HG02973 (cell line): ENCODE results near the gene TPM4.

Experiments used
- ATAC-seq: cut with Tn5 transposase; IDR thresholded peaks from one replicate; pipeline ENCODE4 v1.9.1; 2021; ENCODE audit warnings: moderate library complexity; ENCODE audit not compliant: unreplicated experiment

Gene TPM4

DNA sequence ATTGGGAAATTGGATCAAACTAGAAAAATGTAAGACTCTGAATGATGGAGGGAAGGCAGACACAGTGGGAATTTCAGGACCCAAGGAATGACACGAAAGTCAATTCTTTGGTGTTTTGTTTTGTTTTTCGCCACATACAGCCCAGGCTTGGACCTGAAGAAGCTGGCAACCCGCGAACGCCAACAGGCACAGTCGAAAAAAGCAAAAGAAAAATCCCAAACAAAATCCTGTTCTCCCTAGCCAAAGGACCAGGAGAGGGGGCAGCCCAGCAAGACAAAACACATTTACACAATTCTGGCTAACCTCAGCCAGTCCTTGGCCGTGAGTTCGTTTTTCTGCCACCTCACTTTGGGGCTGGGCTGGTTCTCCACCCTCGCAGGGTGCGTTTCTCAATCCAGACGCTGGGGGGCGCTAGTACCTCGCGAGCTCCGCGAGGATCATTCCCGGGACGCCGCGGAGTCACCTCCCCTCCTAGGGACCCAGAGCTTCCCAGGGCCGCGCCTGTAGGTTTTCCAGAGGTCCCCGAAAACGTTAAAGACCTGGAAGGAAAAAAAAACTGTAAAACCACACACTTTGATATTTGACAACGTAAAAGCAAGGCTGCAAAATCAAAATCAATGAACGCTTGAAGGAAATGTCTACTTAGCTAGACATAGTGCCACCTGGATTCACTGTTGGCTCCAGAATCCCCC, 34.9 kb upstream of the TPM4 start:
- ATAC-seq: no peak

DNA sequence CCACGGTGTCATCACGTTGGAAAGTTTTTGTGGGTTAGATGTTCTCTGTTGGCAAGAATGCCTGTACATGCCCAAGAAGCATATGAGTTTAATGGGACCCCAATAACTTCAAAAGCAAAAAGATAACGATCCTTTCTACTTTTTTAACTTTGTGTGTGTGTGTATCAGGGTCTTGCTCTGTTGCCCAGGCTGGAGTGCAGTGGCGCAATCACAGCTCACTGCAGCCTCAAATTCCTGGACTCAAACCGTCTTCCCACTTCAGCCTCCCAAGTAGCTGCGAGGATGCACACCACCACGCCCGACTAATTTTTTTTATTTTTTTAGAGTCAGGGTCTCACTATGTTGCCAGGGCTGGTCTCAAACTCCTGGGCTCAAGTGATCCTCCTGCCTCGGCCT, 34.3 kb upstream of the TPM4 start:
- ATAC-seq: no peak

DNA sequence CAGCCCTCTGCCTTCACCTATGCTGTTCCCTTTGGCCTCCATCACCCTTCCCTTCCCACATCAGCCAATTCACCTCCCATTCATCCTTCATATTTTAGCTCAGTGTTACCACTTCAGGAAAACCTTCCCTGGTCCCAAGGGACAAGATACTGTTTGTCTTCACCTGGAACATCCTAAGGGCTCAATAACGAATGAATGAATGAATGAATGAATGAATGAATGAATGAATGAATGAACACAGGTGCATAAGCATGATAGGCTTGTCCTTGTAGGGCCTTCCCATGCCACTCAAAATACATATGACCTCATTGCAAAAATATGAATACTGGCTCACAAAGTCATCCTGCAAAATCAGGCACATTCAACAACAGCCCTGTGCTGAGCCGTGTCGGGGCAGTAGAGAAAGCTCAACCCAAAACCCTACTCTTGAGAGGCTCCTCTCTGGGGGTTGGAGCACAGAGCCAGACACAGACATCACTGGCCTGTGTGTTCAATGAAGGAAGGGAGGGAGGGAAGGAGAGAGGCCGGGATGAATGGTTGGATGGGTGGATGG, 33.7 kb upstream of the TPM4 start:
- no peak for ATAC-seq

DNA sequence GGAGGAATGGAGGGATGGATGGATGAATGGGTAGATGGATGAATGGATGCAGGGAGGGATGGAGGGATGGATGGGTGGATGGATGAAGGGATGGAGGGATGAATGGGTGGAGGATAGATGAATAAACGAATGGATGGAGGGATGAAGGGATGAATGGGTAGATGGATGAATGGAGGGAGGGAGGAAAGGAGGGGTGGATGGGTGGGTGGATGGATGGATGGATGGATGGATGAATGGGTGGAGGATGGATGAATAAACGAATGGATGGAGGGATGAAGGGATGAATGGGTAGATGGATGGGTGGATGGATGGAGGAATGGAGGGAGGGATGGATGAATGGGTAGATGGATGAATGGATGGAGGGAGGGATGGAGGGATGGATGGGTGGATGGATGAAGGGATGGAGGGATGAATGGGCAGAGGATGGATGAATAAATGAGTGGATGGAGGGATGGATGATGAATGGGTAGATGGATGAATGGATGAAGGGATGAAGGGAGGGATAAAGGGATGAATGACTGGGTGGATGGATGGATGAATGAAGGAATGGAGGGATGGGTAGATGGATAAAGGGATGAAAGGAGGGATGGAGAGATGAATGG, 33.0 kb upstream of the TPM4 start:
- ATAC-seq: no peak

DNA sequence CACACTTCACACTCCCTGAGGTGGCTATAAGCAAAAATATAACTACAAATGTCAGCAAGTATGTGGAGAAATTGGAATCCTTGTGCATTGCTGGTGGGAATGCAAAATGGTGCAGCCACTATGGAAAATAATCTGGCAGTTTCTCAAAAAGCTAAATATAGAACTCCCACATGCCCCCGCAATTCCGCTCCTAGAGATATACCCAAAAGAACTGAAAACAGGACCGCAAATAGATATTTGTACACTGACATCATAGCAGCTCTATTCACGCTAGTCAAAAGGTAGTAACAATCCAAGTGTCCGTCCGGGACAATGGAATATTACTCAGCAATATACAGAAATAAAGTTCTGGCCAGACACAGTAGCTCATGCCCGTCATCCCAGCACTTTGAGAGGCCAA, 31.5 kb upstream of the TPM4 start:
- ATAC-seq: no peak

DNA sequence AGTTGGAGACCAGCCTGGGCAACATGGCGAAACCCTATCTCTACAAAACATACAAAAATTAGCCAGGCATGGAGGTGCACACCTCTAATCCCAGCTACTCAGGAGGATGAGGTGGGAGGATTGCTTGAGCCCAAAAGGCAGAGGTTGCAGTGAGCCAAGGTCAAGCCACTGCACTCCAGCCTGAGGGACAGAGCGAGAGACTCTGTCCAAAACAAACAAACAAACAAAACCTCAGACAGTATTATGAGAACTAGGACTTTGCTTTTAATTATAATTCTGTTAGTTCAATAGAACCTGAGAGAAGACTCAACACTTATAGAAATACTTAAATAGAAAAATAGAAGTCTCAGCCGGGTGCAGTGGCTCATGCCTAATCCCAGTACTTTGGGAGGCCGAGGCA, 31.1 kb upstream of the TPM4 start:
- ATAC-seq: no peak

DNA sequence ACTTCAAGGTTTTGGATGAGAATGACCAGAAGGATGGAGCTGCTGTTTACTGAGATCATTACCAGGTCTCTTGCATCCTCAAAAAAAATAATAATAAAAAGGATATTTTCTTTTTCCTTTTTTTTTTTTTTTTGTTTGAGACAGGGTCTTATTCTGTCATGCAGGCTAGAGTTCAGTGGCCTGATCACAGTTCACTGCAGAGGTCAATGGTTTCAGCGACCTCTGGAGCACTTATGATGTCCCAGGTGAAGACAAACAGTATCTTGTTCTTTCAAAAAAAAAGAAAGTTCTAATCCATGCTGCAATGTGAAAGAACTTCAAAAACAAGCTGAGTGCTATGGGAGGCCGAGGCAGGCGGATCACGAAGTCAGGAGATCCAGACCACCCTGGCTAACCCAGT, 30.4 kb upstream of the TPM4 start:
- no peak for ATAC-seq

DNA sequence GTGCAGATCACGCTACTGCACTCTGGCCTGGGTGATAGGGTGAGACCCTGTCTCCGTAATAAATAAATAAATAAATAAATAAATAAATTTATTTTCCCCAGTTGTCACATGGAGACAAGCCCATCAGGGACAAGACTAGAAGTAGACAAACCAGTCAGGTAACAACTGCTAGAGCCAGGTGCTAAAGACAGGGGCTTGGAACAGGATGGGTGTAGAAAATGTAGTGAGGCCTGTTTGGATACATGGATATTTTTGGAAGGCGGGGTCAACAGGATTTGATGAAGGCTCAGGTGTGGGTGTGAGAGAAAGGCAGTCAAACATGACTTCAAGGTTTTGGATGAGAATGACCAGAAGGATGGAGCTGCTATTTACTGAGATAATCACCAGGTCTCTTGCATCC, 27.7 kb upstream of the TPM4 start:
- ATAC-seq: no peak

DNA sequence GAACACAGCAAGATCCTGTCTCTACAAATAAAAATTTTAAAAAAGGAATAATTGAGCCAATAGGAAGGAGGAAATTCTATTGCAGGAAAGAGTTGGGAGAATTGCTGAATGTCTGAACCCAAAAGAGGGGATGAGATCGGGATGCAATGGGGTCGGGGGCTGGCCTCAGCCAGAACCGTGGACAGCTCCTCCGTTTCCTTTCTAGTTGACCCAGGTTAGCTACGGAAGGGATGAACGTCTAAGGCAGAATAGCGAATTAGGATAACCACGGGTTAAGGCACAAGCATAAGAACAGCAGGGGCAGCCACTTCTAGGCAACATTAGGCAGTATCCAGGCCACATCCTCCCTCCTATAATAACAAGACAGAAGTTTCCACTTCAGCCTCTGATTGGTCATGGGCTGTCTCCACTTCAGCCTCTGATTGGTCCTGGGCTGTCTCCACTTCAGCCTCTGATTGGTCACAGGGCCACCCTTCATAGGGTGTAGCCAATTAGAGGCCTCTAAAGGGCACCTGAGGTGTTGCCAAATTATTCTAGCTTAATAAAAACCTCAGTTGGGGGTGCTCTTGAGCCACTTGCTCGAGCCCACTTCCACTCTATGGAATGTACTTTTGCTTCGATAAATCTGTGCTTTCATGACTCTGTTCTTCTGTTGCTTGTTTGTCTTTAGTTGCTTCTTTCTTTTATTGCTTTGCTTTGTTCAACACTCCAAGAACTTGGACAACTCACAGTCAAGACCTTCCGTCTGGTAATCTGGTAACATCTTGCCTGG, 24.9 kb upstream of the TPM4 start:
- ATAC-seq: no peak

DNA sequence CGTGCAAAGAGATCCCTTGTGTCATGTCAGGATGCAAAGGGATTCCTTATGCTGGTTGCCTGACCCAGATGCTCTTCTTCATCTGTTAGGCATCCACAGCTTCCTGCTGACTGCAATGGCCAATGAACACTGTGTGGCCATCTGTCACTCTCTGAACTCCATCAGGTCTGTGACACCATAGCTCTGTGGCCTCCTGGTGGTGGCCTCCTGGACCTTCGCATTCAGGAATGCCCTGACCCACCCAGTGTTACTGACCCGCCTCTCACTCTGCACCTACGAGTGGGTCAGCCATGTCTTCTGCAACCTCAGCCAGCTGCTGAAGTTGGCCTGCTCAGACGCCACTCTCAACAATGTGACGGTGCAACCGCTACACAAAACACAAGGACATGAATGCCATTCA, 23.9 kb upstream of the TPM4 start:
- no peak for ATAC-seq

DNA sequence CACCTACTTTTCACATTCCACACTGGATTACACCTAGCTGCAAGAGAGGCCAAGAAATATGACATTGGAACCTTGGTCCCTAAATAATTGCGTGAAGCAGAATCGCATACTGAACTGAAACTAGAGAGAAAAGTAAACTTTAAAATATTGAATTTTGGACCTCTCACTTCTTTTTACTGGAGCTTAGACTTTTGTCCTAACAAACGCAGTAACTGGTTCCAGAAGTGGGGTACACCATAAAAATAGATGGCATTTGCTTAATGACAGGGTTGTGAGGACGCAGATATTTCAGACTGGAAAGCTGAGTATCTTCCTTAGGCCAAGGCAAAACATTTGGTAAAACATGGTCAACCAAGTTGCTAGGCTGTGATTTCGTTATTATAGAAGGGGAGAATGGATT, 19.2 kb upstream of the TPM4 start:
- ATAC-seq: no peak

DNA sequence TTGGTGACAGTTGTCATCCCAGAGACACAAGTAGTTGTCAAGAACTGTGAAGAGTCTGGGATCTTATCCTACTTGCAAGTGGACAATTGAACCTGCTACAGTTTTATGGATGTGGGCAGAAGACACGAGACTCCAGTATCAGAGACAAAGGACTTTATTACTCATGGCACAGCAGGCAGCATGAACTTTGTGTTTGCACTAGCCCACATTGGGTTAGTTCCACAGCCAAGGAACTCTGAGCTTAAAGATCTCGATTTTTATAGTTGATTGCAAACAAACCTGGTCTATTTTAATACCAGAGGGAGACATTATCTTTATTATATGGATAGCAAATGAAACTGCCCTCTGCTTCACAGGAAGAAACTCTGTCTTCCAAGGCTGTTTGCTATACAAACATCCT, 16.0 kb upstream of the TPM4 start:
- ATAC-seq: no peak

DNA sequence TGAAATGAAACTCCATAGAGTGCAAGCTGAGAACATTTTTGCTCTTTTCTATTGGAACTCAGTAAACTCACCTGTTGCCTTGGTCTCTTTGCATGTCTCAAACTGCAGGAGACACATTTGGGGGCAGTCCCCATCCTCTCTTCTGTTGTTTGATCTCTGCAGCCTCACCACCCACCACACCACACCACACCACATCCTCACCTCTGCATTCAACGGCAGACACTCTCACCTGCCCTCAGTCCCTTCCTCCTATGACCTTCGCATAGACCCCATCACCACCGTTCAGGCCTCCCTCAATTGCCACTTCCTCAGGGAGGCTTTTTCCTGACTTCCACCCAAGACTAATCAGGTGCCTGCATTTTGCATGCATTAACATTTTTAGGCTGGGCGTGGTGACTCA, 14.4 kb upstream of the TPM4 start:
- ATAC-seq: no peak

DNA sequence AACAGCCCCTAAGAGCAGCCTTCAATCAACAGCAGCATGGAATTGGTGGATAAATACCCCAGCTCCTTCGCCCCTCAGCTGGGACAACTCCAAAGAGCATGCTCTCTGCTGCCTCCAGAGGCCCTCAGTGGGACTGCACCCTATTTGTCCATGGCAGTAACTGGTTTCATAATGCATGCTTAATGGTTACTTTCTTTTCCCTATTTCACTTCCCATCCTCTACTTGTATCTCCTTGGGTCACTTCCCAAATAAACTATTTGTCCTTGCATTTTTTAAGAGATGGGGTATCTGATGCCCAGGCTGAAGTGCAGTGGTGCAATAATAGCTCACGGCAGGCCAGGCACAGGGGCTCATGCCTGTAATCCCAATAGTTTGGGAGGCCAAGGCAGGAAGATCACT, 13.5 kb upstream of the TPM4 start:
- no peak for ATAC-seq

DNA sequence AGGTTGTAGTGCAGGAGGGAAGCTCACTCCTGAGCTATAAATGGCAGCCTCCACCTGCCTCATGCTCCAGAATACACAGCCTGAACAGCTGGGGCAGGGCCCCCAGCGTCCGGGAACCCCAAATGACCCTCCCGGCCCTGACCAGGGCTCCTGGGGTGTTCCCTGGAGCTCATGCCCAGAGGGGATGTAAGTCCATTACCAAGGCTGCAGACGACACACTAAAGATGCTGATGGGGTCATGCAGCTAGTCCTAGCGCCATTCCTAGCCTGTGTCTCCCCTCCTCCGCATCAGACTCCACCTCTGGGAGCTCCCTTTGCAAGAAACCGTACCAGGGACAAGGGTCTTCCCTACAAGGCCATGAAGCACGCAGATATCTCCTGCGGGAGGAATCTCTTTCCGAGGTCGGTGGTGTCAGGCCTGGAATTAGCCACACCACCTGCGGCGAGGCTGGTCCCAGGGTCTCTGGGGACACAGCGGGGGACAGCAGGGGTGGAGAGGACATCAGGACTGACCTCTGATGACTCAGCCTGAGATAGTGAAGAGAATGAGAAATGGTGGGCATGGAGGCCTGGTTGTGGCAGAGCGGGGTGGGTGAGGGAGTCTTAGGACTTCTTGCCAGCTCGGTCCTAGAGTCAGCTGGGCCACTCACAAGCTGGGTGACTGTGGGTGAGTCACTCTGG, 11.9 kb upstream of the TPM4 start:
- no peak for ATAC-seq

DNA sequence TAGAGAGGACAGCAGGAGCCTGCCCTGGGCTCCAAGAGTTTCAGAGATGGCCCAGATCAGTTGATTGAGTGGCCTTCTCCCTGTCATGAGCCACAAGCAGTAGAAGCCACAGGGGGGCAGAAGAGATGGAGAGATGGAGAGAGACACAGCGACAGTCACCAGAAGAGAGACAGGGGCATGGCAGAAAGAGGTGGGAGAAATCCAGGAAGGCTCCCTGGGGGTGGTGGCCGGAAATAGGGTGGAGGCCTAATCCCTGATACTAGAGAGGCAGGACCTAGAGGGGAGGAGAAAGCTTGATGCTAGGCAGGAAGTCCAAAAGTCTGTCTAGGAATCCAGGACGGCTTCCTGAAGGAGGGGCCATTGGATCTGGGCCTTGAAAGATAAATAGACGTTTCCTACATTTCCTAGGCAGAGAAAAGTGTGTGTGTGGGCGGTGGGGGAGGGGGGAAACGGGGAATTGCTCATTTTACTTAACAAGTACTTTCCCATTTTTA, 9.6 kb upstream of the TPM4 start:
- no peak for ATAC-seq

DNA sequence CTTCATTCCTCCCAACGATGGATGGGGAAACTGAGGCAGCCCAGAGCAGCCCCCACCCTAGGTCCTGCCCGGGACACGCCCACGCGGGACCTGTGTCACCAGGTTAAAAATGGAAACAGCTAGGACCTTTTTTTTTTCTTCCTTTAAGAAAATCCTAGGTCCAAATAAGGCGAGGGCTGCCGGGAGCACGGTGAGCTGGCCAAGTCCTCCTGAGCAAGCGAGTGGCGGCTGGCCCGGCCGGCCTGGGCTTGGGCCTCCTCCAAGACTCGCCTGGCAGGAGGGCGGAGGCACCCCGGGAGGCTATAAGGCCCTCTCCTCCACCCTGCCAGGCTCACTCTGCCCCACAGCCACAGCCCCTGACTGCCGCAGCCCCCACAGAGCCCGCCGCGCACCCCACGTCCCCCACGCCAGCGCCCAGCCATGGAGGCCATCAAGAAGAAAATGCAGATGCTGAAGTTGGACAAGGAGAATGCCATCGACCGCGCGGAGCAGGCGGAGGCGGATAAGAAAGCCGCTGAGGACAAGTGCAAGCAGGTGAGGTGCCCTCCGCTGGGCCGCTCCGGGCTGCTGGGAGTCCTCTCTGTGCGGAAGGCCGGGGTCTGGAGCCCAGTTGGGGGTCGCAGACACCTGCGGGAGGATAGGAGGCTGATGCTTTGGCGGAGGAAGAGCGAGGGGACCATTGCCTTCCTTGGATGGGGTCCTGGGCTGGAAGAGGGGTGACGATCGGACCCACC, 8.9 kb upstream of the TPM4 start:
- ATAC-seq: no peak

DNA sequence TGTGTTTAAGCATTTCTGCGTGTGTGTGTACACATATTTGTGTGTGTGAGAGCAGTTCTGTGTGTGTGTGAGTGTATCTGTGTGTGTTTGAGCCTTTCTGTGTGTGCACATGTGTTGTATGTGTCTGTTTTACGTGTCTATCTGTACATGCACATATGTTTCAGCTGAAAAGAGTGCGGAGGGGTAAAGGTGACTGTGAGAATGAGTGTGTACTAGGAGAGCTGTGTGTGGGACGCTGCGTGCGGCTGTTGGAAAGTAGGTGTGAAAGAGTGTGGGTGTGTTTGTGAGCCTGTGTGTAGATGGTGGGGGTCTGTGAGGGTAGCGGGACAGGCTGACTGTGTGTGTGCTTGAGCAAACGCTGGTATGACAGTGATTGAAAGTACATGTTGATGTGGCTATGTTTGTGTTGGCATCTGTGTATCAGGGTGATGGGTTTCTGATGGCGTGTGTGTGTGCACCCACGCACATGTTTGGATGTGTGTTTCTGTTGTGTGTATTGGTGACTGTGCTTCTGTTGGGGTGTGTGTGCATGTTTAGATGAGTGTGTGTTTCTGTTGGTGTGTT, 7.5 kb upstream of the TPM4 start:
- no peak for ATAC-seq

DNA sequence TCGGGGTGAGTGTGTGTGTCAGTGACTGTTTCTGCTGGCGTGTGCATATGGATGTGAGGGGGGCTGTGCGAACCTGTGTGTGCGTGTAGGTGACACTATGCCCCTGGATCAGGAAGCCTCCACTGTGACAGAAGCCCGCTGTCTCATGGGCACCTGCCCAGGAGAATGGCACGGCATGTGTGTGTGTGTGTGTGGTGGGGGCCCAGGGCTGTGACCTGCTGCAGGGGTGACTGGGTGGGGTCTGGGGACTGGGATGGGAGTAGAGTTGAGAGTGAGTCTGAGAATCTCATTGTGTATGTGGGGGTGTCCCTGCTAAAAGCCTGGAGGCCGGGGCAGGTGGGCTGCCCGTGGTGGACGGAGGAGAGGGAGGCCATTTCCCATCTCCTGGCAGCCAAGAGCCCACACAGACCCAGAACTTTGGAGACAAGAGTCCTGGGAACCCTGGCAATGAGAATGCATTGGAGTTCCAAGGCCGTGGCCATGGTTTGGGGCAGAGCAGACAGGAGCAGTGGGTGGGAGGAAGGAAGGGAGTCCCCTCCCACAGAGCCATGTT, 6.4 kb upstream of the TPM4 start:
- ATAC-seq: no peak

DNA sequence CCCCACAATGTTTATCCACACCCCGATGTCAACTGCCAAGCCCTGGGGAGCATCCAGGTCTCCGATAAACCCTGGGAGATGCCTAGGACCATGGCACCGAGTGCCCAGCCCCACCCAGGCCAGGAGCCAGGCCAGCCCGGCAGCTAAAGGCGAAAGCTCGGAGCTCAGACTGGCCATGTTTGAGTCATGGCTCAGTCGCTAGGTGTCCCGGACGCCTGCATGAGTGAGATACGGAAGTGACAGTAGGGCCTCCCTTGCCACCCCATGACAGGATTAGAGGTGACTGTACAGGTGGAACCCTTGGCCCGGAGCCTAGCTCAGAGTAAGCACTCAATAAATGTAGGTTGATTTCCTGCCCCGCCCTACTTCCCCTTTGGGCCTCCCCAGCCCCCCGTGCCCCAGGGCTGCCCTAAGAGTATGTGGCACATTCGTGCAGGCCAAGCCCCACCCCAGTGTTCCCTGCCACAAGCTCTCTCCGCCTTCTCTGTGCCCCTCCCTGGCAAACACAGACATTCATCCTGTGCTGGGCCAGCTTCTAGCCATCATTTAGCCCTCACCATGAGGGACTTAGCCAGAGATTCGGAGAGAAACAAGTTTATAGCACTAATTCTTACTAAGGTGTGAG, 5.8 kb upstream of the TPM4 start:
- no peak for ATAC-seq
